ENCODE data around the gene LRP10. TPM values are rescaled to one million over a fixed set of nuclear protein-coding genes. Genes with fewer than 3 reads are reported as not detected.

LRP10 gene
- total RNA-seq, 1 donor from 2014 or later = 82.0 TPM

GRCh38 chr14:22914836-22915235, 43.3 kb downstream of the LRP10 start:
- intact Hi-C loops (cut with micrococcal nuclease) = loop anchor here (10.0 kb wide), 1 partner anchor 1230 kb away; the partner anchor contains the start of genes EMC9, PSME2 and RNF31

GRCh38 chr14:22915886-22916521, 44.5 kb downstream of the LRP10 start:
- intact Hi-C loops (cut with micrococcal nuclease) = loop anchor here (10.0 kb wide), 1 partner anchor 1229 kb away; the partner anchor contains the start of genes EMC9, PSME2 and RNF31

- intact Hi-C loops (cut with micrococcal nuclease) = loop anchor here (1.0 to 10.0 kb wide), 18 partner anchors 10 to 1650 kb away; partner anchors contain the start of genes ACIN1, C14orf119, DAD1 and EMC9
Measured at GRCh38 chr14:22918804-22919600, 47.5 kb downstream of the LRP10 start, which contains the start of gene RBM23. RBM23 (minus strand) TSS chr14:22919149.

GRCh38 chr14:22919601-22919921, 48.0 kb downstream of the LRP10 start:
- intact Hi-C loops (cut with micrococcal nuclease) = loop anchor here (1.0 to 10.0 kb wide), 18 partner anchors 10 to 1651 kb away; partner anchors contain the start of genes ACIN1, C14orf119, DAD1 and EMC9

- intact Hi-C loops (cut with micrococcal nuclease) = loop anchor here (10.0 kb wide), 1 partner anchor 1536 kb away; the partner anchor contains the start of gene SUPT16H
Measured at GRCh38 chr14:22920697-22921096, 49.2 kb downstream of the LRP10 start.

GRCh38 chr14:22922294-22922693, 50.8 kb downstream of the LRP10 start:
- intact Hi-C loops (cut with micrococcal nuclease) = loop anchor here (10.0 kb wide), 1 partner anchor 1537 kb away; the partner anchor contains the start of gene SUPT16H

GRCh38 chr14:22923746-22924145, 52.2 kb downstream of the LRP10 start:
- intact Hi-C loops (cut with micrococcal nuclease) = loop anchor here (10.0 kb wide), 1 partner anchor 1539 kb away; the partner anchor contains the start of gene SUPT16H

GRCh38 chr14:22925513-22925912, 54.0 kb downstream of the LRP10 start:
- intact Hi-C loops (cut with micrococcal nuclease) = loop anchor here (10.0 kb wide), 1 partner anchor 1541 kb away; the partner anchor contains the start of gene SUPT16H

- intact Hi-C loops (cut with micrococcal nuclease) = loop anchor here (10.0 kb wide), 1 partner anchor 1542 kb away; the partner anchor contains the start of gene SUPT16H
Measured at GRCh38 chr14:22926316-22926715, 54.8 kb downstream of the LRP10 start.

GRCh38 chr14:22928237-22929103, 56.9 kb downstream of the LRP10 start:
- intact Hi-C loops (cut with micrococcal nuclease) = loop anchor here (1.0 to 10.0 kb wide), 15 partner anchors 9 to 1544 kb away; partner anchors contain the start of genes ACIN1, C14orf119, DAD1 and DCAF11

GRCh38 chr14:22929104-22929960, 57.8 kb downstream of the LRP10 start, which contains the start of gene PRMT5:
PRMT5 (minus strand) TSS chr14:22929376; CDS start chr14:22929361, 15 bp downstream.
- intact Hi-C loops (cut with micrococcal nuclease) = loop anchor here (1.0 to 10.0 kb wide), 15 partner anchors 10 to 1545 kb away; partner anchors contain the start of genes ACIN1, C14orf119, DAD1 and DCAF11

GRCh38 chr14:22929961-22930364, 58.4 kb downstream of the LRP10 start:
- intact Hi-C loops (cut with micrococcal nuclease) = loop anchor here (1.0 to 10.0 kb wide), 16 partner anchors 11 to 1545 kb away; partner anchors contain the start of genes ACIN1, C14orf119, DAD1 and DCAF11

Other genes with a start within 250 kb of the LRP10 start
- gene OR6J1, start 227.4 kb upstream of the LRP10 start, total RNA-seq = not detected in 2 replicates
- gene OXA1L, start 105.1 kb upstream of the LRP10 start, total RNA-seq = 119 and 120 TPM in 2 replicates
- gene SLC7A7, start 56.3 kb upstream of the LRP10 start, total RNA-seq = 0.54 TPM in 1 of 2 replicates, not detected in the other
- 136 and 138 TPM in 2 replicates for gene MRPL52, start 41.9 kb upstream of the LRP10 start, total RNA-seq
- gene MMP14, start 35.2 kb upstream of the LRP10 start, total RNA-seq = 2.1 and 3.2 TPM in 2 replicates
- 0.51 and 1.0 TPM in 2 replicates for gene REM2, start 11.5 kb downstream of the LRP10 start, total RNA-seq
- 95.9 and 98.9 TPM in 2 replicates for gene RBM23, start 47.4 kb downstream of the LRP10 start, total RNA-seq
- gene PRMT5, start 57.6 kb downstream of the LRP10 start, total RNA-seq = 80.5 and 88.4 TPM in 2 replicates
- 38.0 and 45.4 TPM in 2 replicates for gene HAUS4, start 85.3 kb downstream of the LRP10 start, total RNA-seq
- 0.74 and 1.9 TPM in 2 replicates for gene AJUBA, start 110.8 kb downstream of the LRP10 start, total RNA-seq
- gene C14orf93, start 138.4 kb downstream of the LRP10 start, total RNA-seq = 9.3 and 10.1 TPM in 2 replicates
- 73.1 and 73.6 TPM in 2 replicates for gene PSMB5, start 163.2 kb downstream of the LRP10 start, total RNA-seq
- not detected in 2 replicates for gene PSMB11, start 170.5 kb downstream of the LRP10 start, total RNA-seq
- 2.0 and 2.2 TPM in 2 replicates for gene CDH24, start 185.8 kb downstream of the LRP10 start, total RNA-seq
- 219 and 223 TPM in 2 replicates for gene ACIN1, start 223.4 kb downstream of the LRP10 start, total RNA-seq
- 47.7 and 50.3 TPM in 2 replicates for gene C14orf119, start 223.8 kb downstream of the LRP10 start, total RNA-seq
- gene CIROP, start 233.2 kb downstream of the LRP10 start, total RNA-seq = not detected in 2 replicates
- 0.34 TPM in 1 of 2 replicates, not detected in the other for gene CEBPE, start 247.5 kb downstream of the LRP10 start, total RNA-seq

Measured in T-helper 1 cell treated with Interleukin-12 subunit alpha and Interleukin-12 subunit beta and Interleukin-4 antibody, amounts not matched to agents 30 ng/mL and 1 ng/mL, for 36 hours (primary cell).